ENCODE data around the gene TNFRSF4. TPM values are rescaled to one million over a fixed set of nuclear protein-coding genes. Genes with fewer than 3 reads are reported as not detected.

TNFRSF4 gene
- total and polyA plus RNA-seq, 2 of the 8 experiments (the other 6 are each of a cell fraction or from before 2014, with no cell fraction given) = 0.06 TPM; not detected in 1

GRCh38 chr1:1163538-1164070 lies 50.3 kb downstream of the TNFRSF4 start:
- Histone ChIP-seq H3K18ac (ENCODE audit: extremely low read depth, low read length) (peak overlapping the region; percentile 83; the same call in 1 of the 2 replicates), H2BK120ac (replicated peaks; ENCODE audit: low read depth, low read length) (no peak overlapping the region), H2AK5ac (ENCODE audit: low read depth, low read length) (peak overlapping the region; percentile 78; the same call in 1 of the 2 replicates), H3K23ac (ENCODE audit: insufficient read length) (no peak overlapping the region), H3K79me1 (ENCODE audit: low read depth, low read length) (no peaks in the 10 kb centered on the region; the same call in 1 of the 2 replicates), H3K23me2 (ENCODE audit: low read depth, low read length) (peaks cover 8% of the 10 kb centered on the region; the same call in 1 of the 2 replicates), H3K27me3 (replicated peaks in 1 of 4; ENCODE audit: control insufficient read depth in 3 of 4, extremely low read depth in 1 of 4, insufficient read depth in 3 of 4, low read length in 3 of 4) (no peaks in the 10 kb centered on the region), H4K20me1 (replicated peaks in 1 of 2; ENCODE audit: control insufficient read depth in 1 of 2, insufficient read depth in 2 of 2, low read length in 2 of 2) (no peaks in the 10 kb centered on the region), H4K91ac (replicated peaks; ENCODE audit: insufficient read length, low read length) (peak overlapping the region; percentile 99), H3K4me2 (ENCODE audit: insufficient read depth in 1 of 2, low read depth in 2 of 2, low read length in 2 of 2) (peak overlapping the region in 1 of 2 experiments; percentile 23; a peak in 1 of 4 replicates), H3K4me1 (replicated peaks in 1 of 4; ENCODE audit: control insufficient read depth in 3 of 4, insufficient read depth in 4 of 4, low read length in 3 of 4) (peaks cover 0 to 34% (median 22%) of the 10 kb centered on the region in 4 experiments; a peak in 6 of 7 replicates), H2BK12ac (ENCODE audit: low read depth, low read length) (peak overlapping the region; percentile 87; the same call in 1 of the 2 replicates), H3K79me2 (ENCODE audit: control insufficient read depth in 1 of 2, insufficient read depth in 2 of 2, low read length in 2 of 2) (no peaks in the 10 kb centered on the region; a peak in 2 of 4 replicates), H4K8ac (ENCODE audit: extremely low read depth, insufficient read depth, low read length) (0 out of 2 replicates have a peak overlapping the region, but pooled peaks have one; percentile 28), H2BK20ac (ENCODE audit: low read length) (peak overlapping the region; percentile 15; the same call in 1 of the 2 replicates), H2BK5ac (ENCODE audit: low read depth, low read length) (peak overlapping the region; percentile 60; the same call in 1 of the 2 replicates), H3K9ac (replicated peaks in 1 of 4; ENCODE audit: extremely low read depth in 1 of 4, low read depth in 3 of 4, low read length in 3 of 4) (no peak overlapping the region), H3K27ac (ENCODE audit: low read depth, low read length) (no peak overlapping the region), H3K9me3 (ENCODE audit: insufficient read depth in 2 of 2, low read depth in 1 of 2, low read length in 1 of 2) (no peaks in the 10 kb centered on the region), H3K4me3 (ENCODE audit: extremely low read depth in 1 of 4, insufficient read depth in 2 of 4, low read depth in 3 of 4, low read length in 4 of 4) (peak overlapping the region in 1 of 4 experiments; percentile 43; a peak in 2 of 8 replicates), H2AFZ (ENCODE audit: low read length) (no peak overlapping the region), H3K56ac (replicated peaks; ENCODE audit: insufficient read length, low read depth, low read length) (no peak overlapping the region), H2BK15ac (ENCODE audit: low read length) (peak overlapping the region; percentile 90; the same call in 1 of the 2 replicates), H4K5ac (ENCODE audit: insufficient read length, low read depth, low read length) (no peak overlapping the region), H3K36me3 (ENCODE audit: control insufficient read depth in 2 of 4, insufficient read depth in 4 of 4, low read length in 3 of 4) (no peaks in the 10 kb centered on the region), H3K4ac (replicated peaks; ENCODE audit: insufficient read length, low read depth, low read length) (no peak overlapping the region), H3K14ac (ENCODE audit: insufficient read length) (no peak overlapping the region)
- 93% methylated on average over 31 of the region's 33 CpGs; no CpG with 5 or more reads in 1 of the 2 experiments for WGBS, 2 experiments (ENCODE audit: extremely low coverage in 1 of 2, insufficient coverage in 1 of 2, insufficient read length in 1 of 2, insufficient replicate concordance in 2 of 2, low coverage in 1 of 2, low lambda C conversion rate in 2 of 2, missing lambda C conversion rate in 1 of 2)
- FAIRE-seq (no peak), DNase-seq (ENCODE audit: low read depth in 1 of 2, low spot score in 2 of 2) (no peak)
- POLR2A ChIA-PET (ENCODE audit: partially characterized antibody) = interaction anchor here (3.8 kb wide), 1 partner anchor 11 kb away, joined by 15 read pairs; the partner anchor contains the start of gene TTLL10
- CTCF ChIA-PET (ENCODE audit: partially characterized antibody) = interaction anchor here (1.1 kb wide), 1 partner anchor 43 kb away, joined by 3 read pairs; no protein-coding TSS in a partner anchor
- TF ChIP-seq TAF1 (IDR thresholded peaks at IDR 0.05; ENCODE audit: low read depth, low read length) = no peak
- TF ChIP-seq SP2 (IDR thresholded peaks at IDR 0.05; ENCODE audit: low read length) = no peak
- TF ChIP-seq KDM4A (IDR thresholded peaks at IDR 0.05; ENCODE audit: low read depth, low read length, severe bottlenecking) = no peak
- no peak for TF ChIP-seq GTF2F1 (IDR thresholded peaks at IDR 0.05; ENCODE audit: borderline replicate concordance, low read depth, low read length)
- no peak for TF ChIP-seq ATF3 (IDR thresholded peaks at IDR 0.05; ENCODE audit: insufficient read depth, low read depth, low read length)
- TF ChIP-seq CREB1 (IDR thresholded peaks at IDR 0.05) = no peak
